Neural crest cell (in vitro differentiated cells): ENCODE results near the gene SLC16A2. TPM values are rescaled to one million over a fixed set of nuclear protein-coding genes. Genes with fewer than 3 reads are reported as not detected.

Experiments
- DNase-seq: peaks from one replicate; pipeline ENCODE4 v3.0.0; 2021; ENCODE audit warnings: low read depth, mixed read lengths, low spot score
- H3K27ac Mint-ChIP-seq: one replicate; pipeline ENCODE4 v1.8.0; 2021; ENCODE audit warnings: mild to moderate bottlenecking, mixed read lengths; ENCODE audit not compliant: unreplicated experiment
- H3K27me3 Mint-ChIP-seq: 2 replicates; pipeline ENCODE4 v1.8.0; 2021; ENCODE audit warnings: low read depth, mild to moderate bottlenecking, mixed read lengths
- H3K36me3 Mint-ChIP-seq: 2 replicates; pipeline ENCODE4 v1.8.0; 2021; ENCODE audit warnings: low read depth, mild to moderate bottlenecking, mixed read lengths
- H3K4me1 Mint-ChIP-seq: 2 replicates; pipeline ENCODE4 v1.8.0; 2021; ENCODE audit warnings: mixed read lengths
- H3K4me3 Mint-ChIP-seq: one replicate; pipeline ENCODE4 v1.8.0; 2021; ENCODE audit warnings: mild to moderate bottlenecking, mixed read lengths
- H3K9me3 Mint-ChIP-seq: 2 replicates; pipeline ENCODE4 v1.8.0; 2021; ENCODE audit warnings: mixed read lengths
- CTCF ChIP-seq: fragments of 200-600 bp; sonication (generic); conservative IDR thresholded peaks from 2 replicates; pipeline ENCODE4 v1.5.0; 2021; ENCODE audit warnings: antibody characterized with exemption, mild to moderate bottlenecking
- total RNA-seq: library from RNA; stranded (reverse); gene quantifications from 2 replicates; pipeline ENCODE4 v1.2.1, GENCODE V29; 2021

SLC16A2 gene
- total RNA-seq, 1 donor from 2014 or later: 19.8 TPM

GRCh38 chrX:74446876-74447275, 25.6 kb downstream of the SLC16A2 start:
- Mint-ChIP-seq H3K4me1 (no peaks in the 10 kb centered on the region), H3K36me3 (peaks cover 3% of the 10 kb centered on the region), H3K4me3 (no peak overlapping the region), H3K27ac (no peak overlapping the region), H3K27me3 (no peaks in the 10 kb centered on the region), H3K9me3 (no peaks in the 10 kb centered on the region)
- TF ChIP-seq CTCF: no peak
- DNase-seq: no peak

GRCh38 chrX:74448669-74449068, 27.4 kb downstream of the SLC16A2 start:
- Mint-ChIP-seq H3K27ac (no peak overlapping the region), H3K27me3 (no peaks in the 10 kb centered on the region), H3K36me3 (peaks cover 3% of the 10 kb centered on the region), H3K9me3 (no peaks in the 10 kb centered on the region), H3K4me1 (no peaks in the 10 kb centered on the region), H3K4me3 (no peak overlapping the region)
- no peak for DNase-seq
- TF ChIP-seq CTCF: no peak

GRCh38 chrX:74449322-74449936, 28.1 kb downstream of the SLC16A2 start:
- H3K4me1 Mint-ChIP-seq: no peaks in the 10 kb centered on the region
- H3K4me3 Mint-ChIP-seq: no peak overlapping the region
- no peak for TF ChIP-seq CTCF

GRCh38 chrX:74449937-74450330, 28.6 kb downstream of the SLC16A2 start:
- DNase-seq: no peak
- Mint-ChIP-seq H3K9me3 (peaks cover 6% of the 10 kb centered on the region), H3K27ac (no peak overlapping the region), H3K36me3 (peaks cover 3% of the 10 kb centered on the region), H3K4me3 (no peak overlapping the region), H3K27me3 (no peaks in the 10 kb centered on the region), H3K4me1 (no peaks in the 10 kb centered on the region)
- TF ChIP-seq CTCF: no peak

More at GRCh38 chrX:74449322-74449936, 28.1 kb downstream of the SLC16A2 start:
- no peak for DNase-seq
- H3K36me3 Mint-ChIP-seq: peaks cover 3% of the 10 kb centered on the region
- no peaks in the 10 kb centered on the region for H3K27me3 Mint-ChIP-seq
- H3K9me3 Mint-ChIP-seq: peaks cover 3% of the 10 kb centered on the region
- H3K27ac Mint-ChIP-seq: no peak overlapping the region

GRCh38 chrX:74450803-74451449, 29.6 kb downstream of the SLC16A2 start:
- H3K27me3 Mint-ChIP-seq: no peaks in the 10 kb centered on the region
- H3K9me3 Mint-ChIP-seq: peaks cover 10% of the 10 kb centered on the region
- H3K4me1 Mint-ChIP-seq: no peaks in the 10 kb centered on the region
- H3K36me3 Mint-ChIP-seq: peaks cover 3% of the 10 kb centered on the region
- no peak for TF ChIP-seq CTCF
- H3K4me3 Mint-ChIP-seq: no peak overlapping the region
- no peak for DNase-seq
- no peak overlapping the region for H3K27ac Mint-ChIP-seq
